ENCODE results near the gene TMEM17.

The TMEM17 gene

GRCh38 chr2:62506421-62506750 is 391 bp upstream of the TMEM17 start:
- no peak for DNase-seq

GRCh38 chr2:62505109-62505749 is 766 bp downstream of the TMEM17 start:
- no peak for DNase-seq

DNA sequence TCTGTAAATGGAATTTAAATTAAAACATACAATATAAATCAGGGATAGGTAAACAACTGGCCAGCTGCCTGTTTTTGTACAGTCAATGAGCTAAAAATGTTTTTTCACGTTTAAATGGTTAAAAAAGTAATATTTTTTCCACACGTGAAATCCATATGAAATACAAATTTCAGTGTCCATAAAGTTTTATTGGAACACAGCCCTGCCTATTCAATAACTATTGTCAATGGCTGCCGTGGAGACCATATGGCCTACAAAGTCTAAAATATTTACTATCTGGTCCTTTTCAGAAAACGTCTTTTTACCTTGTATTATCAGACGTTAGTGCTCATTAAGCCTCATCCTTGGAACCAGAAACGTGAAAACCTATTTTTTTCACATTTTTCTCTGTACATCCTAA is 1.3 kb downstream of the TMEM17 start:
- no peak for DNase-seq

DNA sequence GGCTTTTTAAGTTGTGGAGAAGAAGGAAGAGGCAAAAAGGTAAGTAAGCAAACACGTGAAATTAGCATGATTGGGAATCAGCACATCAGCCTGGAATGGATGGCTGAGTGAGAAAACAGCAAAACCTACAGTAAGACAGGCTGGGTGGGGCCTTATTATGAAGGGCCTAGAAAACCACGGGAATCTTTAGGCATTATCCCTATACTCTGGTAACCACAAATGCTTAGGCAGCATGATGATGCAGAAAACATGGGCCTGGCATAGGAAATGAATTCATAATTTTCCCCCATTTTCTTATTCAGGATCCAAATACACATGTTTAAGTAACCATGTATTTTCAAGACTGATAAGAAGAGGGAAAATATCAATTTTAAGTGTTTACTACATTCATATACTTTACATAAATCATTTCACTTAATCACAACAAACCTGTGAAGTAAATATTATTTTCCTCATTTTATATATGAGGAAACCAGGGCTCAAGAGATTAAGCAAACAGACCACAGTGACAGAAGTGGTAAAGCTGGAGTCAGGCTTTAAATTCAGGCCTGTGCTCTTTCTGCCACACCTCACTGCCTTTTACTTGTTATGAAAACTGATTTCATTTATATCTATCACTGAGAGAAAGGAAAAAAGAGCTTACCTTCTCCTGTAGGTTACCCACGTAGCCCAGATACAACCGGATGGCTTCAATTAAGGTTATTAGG is 4.0 kb downstream of the TMEM17 start:
- DNase-seq = no peak

DNA sequence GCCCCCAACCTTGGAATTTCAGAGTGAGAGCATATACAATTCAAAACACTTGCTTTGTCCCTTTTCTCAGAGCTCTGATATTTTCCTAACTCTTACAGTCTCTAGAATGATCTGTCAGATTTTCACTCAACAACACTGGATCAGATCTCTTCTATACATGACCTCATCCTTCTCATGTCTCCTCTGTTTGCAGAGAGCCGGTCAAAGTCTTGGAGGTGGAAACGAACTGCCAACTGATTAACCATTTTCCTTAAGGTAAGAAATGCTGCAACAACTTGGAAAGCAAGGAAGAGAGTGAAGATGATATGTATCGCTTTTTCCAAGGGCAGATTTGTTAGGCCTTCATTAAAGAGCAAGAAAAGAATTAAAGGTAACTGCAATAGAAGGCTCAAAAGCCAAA is 4.9 kb downstream of the TMEM17 start:
- DNase-seq = no peak

GRCh38 chr2:62499430-62500060 is 6.5 kb downstream of the TMEM17 start:
- no peak for DNase-seq

DNA sequence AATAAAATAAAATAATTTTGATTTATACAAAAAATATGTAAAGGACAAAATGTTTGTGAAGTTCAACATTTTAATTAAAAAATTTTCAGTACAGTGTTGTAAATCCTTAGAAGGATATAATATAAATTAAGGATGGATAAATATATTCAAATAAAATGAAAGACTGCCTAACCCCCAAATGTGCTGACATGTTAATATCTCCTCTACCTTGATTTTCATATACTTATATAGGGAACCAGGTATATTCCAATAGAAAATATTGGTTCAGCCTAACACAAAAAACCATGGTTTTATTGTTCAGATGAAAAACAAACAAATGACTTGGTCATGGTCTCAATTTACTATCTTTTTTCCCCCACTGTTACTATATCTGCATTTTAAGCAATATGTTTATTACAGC is 7.3 kb downstream of the TMEM17 start:
- no peak for DNase-seq

- DNase-seq = no peak
Observed at GRCh38 chr2:62495761-62496160, 10.2 kb downstream of the TMEM17 start.

DNA sequence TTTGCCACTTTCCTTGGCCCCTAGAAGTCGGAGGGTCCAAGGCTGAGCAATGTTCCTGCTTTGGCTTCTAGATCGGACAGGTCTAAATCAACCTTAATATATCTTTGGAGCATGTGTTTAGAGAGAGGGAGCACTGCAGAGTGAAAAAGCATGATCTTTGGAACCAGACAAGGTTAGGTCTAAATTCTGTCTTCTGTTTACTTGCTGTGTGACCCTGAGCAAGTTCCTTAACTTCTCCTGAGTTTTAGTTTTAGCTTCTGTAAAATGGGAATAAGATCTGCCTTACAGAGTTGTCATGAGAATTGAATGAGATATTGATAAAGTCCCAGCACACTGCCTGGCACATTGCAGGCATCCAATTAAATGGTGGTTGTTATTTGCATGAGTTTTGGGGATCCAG is 13.9 kb downstream of the TMEM17 start:
- DNase-seq = no peak

DNA sequence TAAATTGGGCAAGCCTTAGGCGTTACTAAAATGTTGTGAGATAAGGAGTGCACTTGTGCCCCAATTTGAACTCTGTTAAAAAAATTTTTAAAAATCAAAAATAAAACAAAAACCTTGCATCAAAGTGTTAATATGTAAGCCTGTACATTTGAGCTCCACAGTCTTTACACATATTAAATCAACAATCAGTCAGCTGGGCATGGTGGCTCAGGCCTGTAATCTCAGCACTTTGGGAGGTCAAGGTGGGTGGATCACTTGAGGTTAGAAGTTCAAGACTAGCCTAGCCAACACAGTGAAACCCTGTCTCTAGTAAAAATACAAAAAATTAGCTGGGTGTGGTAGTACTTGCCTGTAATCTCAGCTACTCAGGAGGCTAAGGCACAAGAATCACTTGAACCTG is 16.3 kb downstream of the TMEM17 start:
- DNase-seq = no peak

- no peak for DNase-seq
Observed at GRCh38 chr2:62489162-62489561, 16.8 kb downstream of the TMEM17 start.

- DNase-seq = no peak
Observed at GRCh38 chr2:62486439-62486765, 19.6 kb downstream of the TMEM17 start.

DNA sequence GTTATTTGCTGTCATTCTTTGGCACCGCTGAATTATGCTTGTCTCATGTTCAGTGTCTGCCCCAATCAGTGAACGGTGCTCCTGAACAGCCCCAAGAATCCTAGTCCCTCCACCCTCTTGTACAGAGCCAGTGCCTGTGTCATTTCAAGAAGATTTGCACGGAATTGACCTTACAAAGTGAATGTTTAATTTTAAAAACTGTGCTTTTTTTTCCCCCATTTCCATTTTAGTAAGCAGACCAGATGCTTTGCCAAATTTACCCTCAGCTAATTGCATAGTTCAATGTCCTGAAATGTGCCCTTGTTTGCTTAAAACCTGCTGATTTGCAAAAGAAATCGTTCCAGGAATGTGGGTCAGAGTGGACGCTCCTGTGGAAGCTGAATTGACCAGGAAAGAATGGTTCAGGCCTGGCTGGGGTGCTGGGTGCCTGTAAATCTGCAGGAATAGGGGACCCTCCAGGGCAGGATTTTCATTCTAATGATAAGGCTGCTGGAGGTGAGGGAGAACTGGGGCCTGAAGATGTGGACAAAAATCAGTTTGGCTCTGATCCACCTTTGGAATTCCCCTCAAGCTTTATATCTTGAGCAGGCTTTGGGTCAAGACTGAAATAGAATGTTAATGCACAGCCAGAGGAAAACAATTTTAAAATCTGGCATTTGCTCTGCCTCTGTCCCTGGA is 20.1 kb downstream of the TMEM17 start:
- no peak for DNase-seq

GRCh38 chr2:62482558-62483352 is 23.2 kb downstream of the TMEM17 start:
- DNase-seq = no peak

- no peak for DNase-seq
Observed at GRCh38 chr2:62479917-62480316, 26.1 kb downstream of the TMEM17 start.

DNA sequence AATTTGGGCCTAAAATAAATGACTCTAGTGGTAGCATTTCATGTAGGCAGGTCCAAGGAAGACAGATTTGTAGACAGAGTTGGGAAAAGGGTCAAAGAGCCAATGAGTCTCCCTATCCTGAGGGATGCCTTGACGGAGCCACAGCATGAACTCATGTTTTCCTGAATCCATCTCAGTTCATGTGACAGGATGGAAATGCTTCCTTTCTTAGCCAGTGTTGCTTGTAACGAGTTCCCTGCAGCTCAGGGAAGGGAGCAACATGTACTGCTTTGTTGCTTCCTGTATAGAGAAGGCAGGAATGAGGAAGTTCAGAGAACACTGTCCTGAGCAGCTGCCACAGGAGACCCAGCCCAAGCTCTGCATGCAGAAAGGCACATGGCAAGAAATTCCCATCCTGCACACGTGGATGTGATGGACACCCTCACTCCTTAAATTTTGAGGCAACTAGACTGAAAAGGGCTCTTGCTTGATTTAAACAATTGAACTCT is 27.9 kb downstream of the TMEM17 start:
- no peak for DNase-seq

GRCh38 chr2:62477573-62477972 is 28.4 kb downstream of the TMEM17 start:
- DNase-seq = no peak

DNA sequence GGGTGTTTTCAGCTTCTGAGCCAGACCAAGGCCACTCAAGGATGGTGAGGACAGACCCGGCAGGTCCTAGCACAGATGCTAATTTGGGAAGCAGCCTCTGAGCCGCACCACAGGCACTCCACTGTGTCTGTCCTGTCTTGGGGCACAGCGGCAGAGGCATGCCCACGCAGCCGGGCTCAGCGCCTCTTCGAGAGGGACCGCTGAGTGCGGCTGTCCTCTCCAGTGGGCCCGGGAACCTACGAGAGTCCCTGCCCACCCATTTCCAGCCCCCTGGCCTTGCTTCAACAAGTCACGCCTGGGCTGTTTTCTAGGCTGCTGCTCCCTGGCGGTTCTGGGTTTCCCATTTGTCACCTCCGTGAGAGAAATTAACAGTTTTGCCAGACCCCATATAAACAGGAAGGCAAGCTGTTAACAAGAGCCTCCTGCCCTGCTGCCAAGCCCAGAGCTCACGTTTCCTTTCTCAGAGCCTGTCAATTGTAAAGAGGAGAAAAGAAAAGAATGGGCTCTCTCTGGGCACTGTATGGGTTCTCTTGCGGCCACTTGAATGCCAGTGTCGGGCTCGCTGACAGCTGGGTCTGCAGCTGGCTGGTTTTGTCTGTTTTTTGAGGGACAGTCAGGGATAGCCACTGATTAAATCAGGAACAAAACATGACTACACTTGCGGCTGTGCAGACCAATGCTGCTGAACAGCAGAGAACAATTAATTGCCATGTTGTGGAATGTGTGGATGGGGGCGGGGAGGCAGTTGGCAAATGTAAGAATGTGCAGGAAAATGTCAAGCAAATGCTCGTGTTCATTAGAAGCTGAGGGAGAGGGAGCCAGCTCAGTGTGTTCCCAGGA is 30.6 kb downstream of the TMEM17 start:
- no peak for DNase-seq

- DNase-seq = no peak
Observed at GRCh38 chr2:62474176-62474575, 31.8 kb downstream of the TMEM17 start.

DNA sequence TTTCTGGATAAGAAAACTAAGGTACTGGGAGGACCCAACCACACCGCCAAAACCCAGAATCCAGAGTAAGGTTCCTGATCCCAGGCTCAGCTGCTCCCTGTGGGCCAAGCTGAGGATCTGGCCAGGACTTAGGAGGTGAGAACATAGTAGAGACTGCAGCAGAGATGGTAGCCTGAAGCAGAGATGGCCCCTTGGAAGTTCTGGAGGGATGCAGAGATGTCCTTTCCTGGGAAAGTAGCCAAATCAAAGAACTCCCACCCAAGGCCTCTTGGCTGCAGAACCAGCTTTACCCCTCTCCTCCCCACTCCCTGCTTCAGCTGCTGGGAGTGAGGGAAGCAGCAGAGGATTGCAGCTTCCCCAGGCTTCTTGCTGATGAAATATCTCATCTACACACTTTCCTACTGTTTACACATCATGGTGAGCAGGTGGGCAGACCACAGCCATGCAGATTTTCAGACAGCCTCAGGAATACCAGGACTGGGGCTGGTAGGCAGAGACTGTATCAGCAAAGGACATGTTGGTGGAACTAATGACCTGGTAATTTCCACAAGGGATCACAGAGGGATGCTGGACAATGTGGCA is 32.7 kb downstream of the TMEM17 start:
- no peak for DNase-seq

- no peak for DNase-seq
Observed at GRCh38 chr2:62472312-62472711, 33.7 kb downstream of the TMEM17 start.

DNA sequence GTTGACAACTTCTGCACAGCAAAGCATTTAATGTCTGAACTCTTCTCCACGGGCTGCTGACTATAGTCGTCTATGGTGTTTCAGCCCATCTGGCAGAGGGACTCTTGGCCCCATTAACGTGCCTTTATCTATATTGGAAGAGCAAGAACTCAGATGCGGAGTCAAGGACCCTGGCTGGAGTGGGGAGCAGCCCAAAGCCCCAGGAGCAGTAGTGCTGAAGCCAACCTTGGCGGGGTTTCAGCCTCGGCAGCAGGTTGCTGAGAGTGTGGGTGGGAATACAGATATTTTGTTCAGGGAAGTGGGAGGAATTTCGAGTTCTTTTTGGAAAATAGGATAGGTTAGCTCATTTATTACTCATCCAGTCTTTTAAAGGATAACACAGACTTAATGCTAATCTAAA is 34.2 kb downstream of the TMEM17 start:
- DNase-seq = no peak

All from NCI-H748 treated with DMSO at 0.1 percent for 48 hours (cell line).